ENCODE data around the gene SLIT1. TPM values are rescaled to one million over a fixed set of nuclear protein-coding genes. Genes with fewer than 3 reads are reported as not detected.
A peak's percentile ranks its signal among the peaks of the same experiment; 100 is the strongest.

Gene SLIT1
- total RNA-seq, 1 experiment from 2014 or later = not detected

- DNase-seq (ENCODE audit: low spot score) = no peak
These were observed 45.5 kb downstream of the SLIT1 start for GRCh38 chr10:97140049-97140846.

- no peak for DNase-seq (ENCODE audit: low spot score)
These were observed 46.1 kb downstream of the SLIT1 start for GRCh38 chr10:97139651-97140048.

GRCh38 chr10:97138846-97139245 lies 46.9 kb downstream of the SLIT1 start:
- no peak for DNase-seq (ENCODE audit: low spot score)

DNA sequence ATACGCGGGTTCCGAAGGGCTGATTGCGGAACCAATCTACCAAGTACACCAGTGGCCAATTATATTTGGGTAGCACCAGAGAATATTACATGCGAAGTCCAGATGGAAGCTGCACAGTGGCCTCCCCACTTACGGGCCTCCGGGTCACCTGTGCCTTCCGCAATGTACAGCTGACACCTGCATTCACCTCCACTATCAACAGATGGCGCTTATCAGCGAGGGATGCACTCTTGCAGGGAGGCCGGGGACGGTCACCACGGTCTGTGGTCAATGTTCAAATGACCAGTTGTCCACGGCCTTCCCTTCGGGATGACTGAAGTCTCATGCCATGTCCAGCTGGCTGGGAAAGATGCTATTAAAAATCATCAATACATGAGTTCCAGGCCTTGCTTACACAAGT lies 47.6 kb downstream of the SLIT1 start:
- DNase-seq (ENCODE audit: low spot score) = no peak

- DNase-seq (ENCODE audit: low spot score) = no peak
These were observed 49.0 kb downstream of the SLIT1 start for GRCh38 chr10:97136756-97137155.

- DNase-seq (ENCODE audit: low spot score) = no peak
These were observed 50.3 kb downstream of the SLIT1 start for GRCh38 chr10:97135464-97135863.

DNA sequence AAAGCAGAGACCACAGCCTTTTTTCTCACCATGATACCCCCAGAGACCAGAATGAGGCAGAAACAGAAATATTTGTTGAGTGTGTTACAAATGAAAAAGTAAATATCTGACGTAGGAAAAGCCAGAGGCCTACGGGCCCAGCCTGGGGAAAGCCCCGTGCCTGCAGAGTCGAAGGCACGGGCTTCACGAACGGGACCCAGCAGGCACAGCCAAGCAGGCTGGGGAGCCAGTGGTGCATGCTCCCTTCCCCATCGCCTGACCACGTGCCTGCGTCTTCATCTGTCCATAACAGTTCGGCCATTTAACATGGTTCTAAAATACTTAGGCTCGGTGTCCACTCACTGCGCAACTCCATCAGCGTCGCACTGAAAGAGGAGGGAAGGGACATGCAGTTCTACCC lies 50.8 kb downstream of the SLIT1 start:
- no peak for DNase-seq (ENCODE audit: low spot score)

DNA sequence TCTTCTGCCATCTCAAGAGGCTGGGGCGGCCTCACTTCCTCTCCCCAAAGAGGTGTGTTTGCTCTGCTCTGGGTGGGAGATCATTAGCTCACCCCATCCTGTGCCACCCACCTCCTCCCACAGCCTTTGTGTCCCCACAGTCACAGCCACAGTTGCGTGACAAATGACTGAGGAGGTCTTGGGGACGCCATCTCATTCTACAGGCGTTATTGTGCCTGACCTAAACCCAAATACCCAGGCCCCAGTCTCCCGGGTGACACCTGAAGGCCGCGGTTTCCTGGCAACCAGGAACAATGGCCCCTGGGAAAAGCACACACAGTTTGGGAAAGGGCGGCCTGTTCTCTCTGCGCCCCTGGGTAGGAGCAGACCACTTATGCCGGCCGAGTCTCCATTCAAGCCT lies 51.6 kb downstream of the SLIT1 start:
- DNase-seq (ENCODE audit: low spot score) = no peak

DNA sequence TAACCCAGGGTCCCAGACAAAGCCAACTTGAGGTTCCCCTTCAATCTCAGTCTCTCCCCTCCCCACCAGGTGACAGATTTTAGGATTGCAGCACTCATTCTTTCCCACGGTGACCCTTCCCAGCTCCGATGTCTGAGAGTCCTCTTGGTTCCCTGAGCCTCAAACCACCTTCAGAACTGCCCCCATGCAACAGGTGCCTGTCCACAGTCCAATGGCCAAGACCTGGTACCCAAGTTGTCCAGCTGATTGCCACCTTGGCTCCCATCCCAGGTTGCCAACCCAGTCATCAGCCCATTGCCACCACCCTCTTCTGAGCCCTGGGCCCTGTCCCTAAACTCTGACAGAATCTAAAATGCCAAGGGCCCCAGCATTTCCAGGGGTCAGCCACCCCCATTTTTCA lies 53.5 kb downstream of the SLIT1 start:
- DNase-seq (ENCODE audit: low spot score) = no peak

DNA sequence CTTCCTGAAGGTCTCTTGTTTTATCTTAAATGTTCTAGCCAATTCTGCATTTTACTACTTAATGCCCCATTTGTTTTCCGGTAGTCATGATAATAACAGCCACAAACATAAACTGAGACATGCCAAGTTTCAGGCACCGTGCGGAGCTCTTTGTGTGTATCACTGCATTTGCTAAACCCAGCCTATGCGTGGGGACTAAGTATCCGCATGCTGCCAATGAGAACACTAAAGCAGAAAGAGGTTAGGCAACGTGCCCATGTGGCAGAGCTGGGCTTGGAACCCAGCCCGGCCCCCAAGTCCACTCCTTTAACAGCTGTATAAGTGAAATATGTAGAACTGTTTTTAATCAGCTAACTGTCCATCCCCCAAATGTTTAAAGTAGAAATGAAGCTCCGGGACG lies 54.1 kb downstream of the SLIT1 start:
- DNase-seq (ENCODE audit: low spot score) = no peak

GRCh38 chr10:97131181-97131628 lies 54.6 kb downstream of the SLIT1 start:
- DNase-seq (ENCODE audit: low spot score) = no peak

DNA sequence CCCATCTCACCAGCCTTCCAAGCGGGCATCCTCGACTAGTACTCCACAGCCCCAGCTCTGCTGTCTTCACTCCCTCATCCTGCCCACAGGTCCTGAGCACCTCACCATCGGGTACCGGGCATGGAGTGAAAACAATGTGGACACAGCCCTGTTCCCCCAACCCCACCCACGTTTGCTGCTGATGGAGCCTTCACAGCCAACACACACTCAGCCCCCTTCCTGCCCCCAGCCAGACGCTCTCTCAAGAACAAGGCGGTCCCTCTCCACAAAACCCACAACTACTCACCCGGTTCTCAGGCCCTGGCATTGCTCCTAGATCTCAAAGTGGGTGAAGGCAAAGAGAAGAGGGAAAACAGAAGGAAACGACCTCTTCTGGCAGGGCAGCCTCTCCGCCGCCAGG lies 56.1 kb downstream of the SLIT1 start:
- no peak for DNase-seq (ENCODE audit: low spot score)

- no peak for DNase-seq (ENCODE audit: low spot score)
These were observed 57.1 kb downstream of the SLIT1 start for GRCh38 chr10:97128516-97129154.

GRCh38 chr10:97128039-97128492 lies 57.7 kb downstream of the SLIT1 start:
- no peak for DNase-seq (ENCODE audit: low spot score)

DNA sequence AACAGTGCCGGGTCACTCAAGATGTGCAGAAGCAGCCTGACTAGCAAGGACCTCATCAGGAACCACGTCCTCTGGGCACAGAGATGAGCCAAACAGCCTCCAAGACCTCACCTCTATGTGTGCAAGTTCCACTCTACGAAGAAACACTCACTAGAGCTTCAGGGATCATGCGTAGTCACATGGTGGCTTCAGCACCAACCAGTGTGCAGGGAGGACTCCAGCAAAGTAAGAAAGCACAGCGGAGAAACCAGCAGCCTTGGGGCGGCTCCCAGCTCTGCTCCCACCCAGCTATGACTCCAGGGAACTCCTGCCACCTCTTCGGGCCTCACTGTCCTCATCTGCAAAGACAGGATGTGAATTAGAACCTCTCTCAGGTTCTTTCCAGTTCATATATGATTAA lies 58.2 kb downstream of the SLIT1 start:
- DNase-seq (ENCODE audit: low spot score) = no peak

- no peak for DNase-seq (ENCODE audit: low spot score)
These were observed 61.5 kb downstream of the SLIT1 start for GRCh38 chr10:97124211-97124610.

GRCh38 chr10:97123765-97124164 lies 62.0 kb downstream of the SLIT1 start:
- no peak for DNase-seq (ENCODE audit: low spot score)

GRCh38 chr10:97121041-97121440 lies 64.7 kb downstream of the SLIT1 start:
- no peak for DNase-seq (ENCODE audit: low spot score)

GRCh38 chr10:97120370-97120769 lies 65.4 kb downstream of the SLIT1 start:
- DNase-seq (ENCODE audit: low spot score) = no peak

DNA sequence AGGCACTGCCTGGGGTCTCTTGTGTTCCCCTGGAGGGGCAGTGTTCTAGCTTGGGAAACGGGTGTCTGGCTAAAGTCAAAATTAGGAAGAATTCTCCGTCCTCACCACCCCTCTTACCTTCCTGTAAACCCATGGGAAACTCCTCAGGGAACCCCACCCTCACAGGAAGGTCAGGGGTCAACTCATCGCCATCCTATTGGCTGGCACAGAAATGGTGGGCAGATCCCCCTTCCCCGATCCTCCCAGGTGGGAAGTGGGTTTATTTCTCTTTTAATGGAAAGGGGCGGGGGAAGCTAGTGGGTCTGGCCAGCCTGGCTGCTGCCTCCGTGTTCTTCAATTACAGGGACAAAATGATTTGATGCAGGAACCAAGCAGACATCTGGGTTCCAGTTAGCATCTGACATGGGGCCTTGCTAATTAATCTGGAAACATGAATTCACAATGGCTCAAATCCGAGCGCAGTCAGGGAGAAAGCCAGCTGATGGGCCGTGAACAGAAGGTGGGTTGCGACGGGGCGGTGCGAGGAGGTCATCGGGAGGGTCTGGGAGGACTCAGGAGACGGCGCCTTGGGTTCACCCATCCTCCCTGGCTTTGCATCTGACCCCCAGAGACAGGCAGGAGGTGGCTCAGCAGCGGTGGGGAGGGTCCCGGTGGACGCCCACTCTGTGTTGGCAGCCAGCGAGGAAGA lies 66.6 kb downstream of the SLIT1 start:
- no peak for DNase-seq (ENCODE audit: low spot score)

DNA sequence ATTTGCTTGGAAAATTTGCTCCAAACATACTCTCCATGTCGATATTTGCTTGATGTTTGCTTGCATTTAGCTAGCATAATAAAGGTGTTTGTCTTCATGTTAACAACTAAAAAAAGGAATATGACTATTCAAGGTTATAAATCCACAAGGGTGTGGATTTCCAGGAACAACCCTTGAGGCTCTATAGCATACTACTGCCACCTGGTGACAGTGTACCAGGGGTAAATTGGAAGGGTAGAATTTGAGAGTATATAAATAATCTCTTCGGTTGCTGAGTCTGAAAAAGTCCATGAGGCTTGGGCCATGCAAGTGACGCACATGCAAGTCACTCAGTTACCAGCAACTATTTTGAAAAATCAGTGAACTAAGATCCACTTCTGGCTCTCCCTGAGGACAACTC lies 68.4 kb downstream of the SLIT1 start:
- peak; percentile 21 for DNase-seq (ENCODE audit: low spot score)

- DNase-seq (ENCODE audit: low spot score) = no peak
These were observed 69.1 kb downstream of the SLIT1 start for GRCh38 chr10:97116462-97117162.
